Activated CD4-positive, alpha-beta T cell treated with anti-CD3 and anti-CD28 coated beads, Interleukin-2, Interleukin-4, amounts not matched to agents 100 ng/mL and 50 ng/mL, durations not matched to agents 16 hours and 8 hours (primary cell): ENCODE results near the gene SLC44A1.
A peak's percentile ranks its signal among the peaks of the same experiment; 100 is the strongest.

Experiments used
- DNase-seq: peaks from one replicate; pipeline ENCODE4 v3.0.0-alpha.2; 2020; ENCODE audit warnings: low spot score

Gene SLC44A1

DNA sequence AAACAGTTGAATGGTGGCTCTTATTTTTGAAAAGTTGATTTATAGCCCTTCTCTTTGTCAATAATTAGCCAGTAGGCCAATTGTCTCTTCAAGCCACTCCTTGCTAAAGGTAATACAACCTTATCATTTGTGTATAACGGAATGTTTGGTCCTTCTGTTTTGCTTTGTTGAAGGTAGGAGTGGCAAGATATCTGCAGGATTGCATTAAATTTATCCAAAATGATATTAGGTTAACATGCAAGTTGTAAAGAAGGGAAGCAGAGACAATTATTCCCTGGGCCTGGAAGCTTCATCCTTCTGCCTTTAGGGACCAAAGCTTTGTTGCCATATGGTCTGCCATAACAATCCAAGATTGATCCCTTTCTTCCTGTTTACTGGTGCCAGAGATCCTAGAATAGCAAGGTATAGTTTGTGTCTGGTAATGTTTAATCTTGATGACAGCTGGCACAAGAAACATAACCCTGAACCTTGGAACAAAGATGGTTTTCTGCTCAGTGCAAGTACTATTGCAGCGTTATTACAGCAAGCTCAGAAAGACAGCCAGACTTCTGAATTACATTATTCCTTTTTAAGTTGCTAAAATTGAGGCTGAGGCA lies 187.9 kb downstream of the SLC44A1 start:
- no peak for DNase-seq

DNA sequence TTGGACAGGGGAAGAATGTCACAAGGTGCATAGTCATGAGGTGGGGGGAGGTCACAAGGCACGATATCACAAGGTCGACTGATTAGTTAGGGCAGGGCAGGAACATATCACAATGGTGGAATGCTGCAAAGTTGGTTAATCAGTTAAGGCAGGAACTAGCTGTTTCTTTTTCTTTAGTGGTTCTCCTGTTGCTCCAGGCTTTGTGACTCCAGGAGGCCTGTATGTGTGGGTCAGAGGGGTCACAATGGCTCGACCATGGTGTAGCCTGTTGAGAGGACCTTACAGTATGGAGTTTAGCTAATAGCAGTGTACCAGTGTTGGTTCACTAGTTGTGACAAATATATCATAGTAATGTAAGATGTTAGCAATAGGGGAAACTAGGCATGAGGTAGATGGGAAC lies 191.0 kb downstream of the SLC44A1 start:
- no peak for DNase-seq

DNA sequence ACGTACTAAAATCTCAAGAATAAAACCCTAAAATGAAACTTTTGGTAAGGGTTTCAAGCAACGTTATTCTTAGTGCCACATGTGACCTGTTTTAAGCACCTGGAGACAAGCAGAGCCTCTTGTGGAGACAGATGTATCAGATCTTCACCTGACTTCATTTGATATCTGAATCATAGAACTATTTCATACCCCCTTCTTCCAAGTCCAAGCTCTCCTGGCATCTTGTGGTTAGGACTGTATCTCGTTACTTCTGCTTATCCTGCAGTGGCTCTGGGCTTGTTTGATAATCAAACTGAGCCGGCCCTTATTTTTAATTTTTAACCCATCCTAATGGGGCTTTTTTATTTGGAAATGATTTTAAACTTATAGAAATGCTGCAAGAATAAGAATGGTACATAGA lies 192.3 kb downstream of the SLC44A1 start:
- DNase-seq = no peak

DNA sequence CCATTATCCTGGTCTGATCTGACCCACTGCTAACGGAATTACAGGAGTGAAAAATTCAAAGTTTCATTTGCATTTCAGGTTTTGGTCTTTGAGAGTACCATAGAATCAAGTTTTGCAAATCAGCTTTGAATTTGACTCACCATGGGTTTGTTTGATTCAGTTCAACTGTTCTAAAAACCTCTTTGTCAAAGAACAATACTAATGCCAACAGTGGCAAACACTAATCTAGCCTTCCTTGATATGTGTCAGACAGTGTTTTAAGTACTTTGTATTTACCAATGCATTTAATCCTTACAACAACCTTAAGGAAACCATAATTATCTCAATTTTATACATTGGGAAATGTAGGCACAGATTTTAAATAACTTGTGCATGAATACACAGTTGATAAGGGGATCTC lies 193.3 kb downstream of the SLC44A1 start:
- peak; percentile 12 for DNase-seq

DNA sequence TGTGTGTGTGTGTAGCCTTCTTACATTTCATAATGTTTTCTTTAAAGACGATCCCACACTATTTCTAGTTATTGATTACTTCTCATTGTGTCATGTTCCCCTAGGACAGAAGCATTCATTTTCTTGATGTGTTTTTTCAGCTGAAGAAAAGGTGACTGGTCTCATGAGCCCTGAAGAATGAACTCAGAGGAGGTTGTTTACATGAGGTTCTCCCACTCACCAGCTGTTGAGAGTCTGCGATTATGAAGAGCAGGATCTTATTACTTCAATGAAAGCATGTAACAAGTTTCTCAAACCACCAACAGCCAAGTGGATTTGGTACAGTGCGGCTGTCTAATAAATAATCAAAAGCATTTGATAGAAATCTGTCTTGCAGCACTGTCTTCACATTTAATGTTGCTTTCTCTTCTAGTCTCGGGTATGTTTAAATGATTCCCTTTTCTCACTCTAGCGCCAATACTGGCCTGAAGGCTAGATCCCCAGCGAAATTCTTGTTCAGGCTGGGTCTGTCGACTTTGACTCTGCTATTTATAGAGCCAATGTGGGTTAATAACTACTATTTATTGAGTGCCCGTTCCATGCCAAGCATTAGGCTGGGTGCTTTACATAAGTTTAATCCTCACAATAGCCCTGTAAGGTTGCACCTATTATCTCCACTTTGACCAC lies 193.8 kb downstream of the SLC44A1 start:
- no peak for DNase-seq

DNA sequence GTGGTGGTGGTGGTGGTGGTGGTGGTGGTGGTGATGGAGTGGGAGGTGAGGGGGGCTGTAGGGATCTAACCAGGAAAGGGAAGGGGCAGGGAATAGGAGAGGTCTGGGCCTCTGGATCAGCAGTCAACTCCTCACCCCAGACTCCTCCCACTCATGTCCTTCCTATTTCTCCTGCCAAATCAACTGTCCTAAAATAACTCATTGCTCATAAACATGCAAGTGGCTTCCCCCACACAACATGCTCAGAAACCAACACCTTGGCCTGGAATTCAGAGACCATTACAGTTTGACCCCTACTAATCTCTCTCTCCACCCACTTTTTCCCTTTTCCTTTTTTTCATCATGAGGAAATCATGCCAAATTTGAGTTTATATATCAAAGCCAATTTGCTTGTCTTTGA lies 195.0 kb downstream of the SLC44A1 start:
- no peak for DNase-seq

DNA sequence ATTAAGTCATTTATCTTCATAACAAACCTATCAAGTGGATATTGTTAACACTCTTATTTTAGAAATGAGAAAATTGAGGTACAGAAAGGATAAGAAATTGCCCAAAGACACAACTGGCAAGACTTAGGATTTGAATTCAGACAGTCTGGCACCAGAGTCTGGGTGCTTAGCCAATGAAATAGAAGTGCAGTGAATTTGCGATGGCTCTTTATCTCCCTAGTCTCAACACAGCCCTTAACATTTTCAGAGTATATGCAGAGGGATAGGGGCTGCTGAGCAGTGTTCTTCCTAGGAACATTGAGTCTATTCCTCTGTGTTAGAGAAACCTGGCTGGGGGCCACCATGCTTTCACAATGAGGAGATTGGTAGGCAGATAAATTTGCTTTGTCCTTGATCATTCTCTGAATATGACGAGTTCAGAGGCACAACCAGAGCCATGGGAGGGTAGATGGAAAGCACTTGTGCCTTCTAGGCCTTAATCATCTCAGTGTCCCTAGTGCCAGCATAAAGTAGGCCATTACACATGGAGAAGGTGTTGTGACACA lies 197.2 kb downstream of the SLC44A1 start:
- DNase-seq = no peak

DNA sequence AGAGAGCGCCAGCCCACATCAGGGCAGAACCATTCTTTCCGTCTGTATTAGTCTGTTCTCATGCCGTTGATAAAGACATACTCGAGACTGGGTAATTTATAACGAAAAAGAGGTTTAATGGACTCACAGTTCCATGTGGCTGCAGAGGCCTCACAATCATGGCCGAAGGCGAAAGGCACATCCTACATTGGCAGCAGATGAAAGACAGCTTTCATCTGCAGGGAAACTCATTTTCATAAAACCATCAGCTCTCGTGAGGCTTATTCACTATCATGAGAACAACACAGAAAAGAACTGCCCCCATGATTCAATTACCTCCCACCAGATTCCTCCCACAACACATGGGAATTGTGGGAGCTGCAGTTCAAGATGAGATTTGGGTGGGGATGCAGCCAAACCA lies 198.7 kb downstream of the SLC44A1 start:
- no peak for DNase-seq

DNA sequence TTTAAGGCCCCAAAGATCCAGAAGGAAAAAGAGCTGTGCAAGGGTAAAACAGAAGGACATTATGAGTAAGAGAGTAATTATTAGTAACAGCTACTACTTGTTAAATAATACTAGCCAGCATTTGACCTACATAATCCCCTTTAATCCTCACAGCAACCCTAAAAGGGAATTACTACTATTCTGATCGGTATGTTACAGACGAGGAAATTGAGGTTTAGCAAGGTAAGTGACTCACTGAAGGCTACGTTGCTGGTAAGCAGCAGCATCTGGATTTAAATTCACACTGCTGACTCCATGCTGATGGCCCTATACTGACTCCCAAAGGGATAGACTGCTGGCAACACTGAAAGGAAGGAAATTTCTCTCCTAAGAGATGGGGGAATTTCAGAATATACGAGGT lies 199.7 kb downstream of the SLC44A1 start:
- DNase-seq = no peak

DNA sequence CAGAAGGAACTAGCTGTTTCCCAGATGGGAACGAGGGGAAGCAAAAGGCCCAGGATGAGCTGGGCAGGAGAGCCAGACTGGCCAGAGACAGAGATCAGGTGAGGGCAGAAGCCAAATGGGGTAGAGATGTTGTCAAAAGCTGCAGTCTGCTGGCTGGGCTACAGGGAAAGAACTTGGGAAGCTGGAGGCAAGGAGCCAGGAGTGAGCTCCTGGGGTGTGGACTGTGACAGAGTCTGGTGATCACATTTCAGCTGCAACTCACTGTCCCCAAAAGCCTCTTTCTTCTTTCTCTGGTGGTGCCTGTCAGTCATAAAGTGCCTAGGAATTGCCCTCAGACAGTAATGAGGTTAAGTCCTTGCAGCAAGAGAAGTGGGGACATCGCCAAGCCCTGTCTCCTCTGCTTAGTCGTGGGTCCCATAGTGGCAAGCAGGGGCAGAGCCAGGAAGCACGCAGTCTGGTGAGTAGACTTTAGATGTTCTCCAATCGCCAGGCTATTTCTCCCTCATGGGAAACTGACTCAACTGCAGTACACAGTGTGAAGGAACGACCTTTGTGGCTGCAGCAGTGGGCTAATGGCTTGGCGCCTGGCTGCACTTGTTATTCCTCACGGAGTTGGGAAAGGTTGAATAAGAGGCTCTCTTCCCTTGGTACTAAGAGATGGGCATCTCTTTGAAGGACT lies 200.9 kb downstream of the SLC44A1 start:
- DNase-seq = no peak

DNA sequence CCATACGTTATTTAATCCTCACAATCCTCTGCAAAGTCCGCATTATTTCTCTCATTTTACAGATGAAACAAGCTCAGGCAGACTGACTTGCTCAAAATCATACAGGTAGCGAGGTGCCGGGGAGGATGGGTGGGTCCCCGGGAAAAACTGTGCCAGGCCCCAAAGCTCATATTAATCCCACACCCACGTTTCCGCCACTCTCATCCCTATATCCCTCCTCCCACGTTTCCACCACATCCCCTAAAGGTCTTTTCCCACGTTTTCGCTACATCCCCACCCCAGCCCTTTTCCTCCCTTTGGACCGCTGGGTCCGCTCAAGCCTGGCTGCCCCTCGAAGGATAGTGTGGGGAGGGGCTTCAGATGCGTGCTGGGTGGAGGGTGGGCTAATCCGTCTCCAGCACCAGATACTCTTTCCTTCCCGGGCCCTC lies 202.9 kb downstream of the SLC44A1 start:
- DNase-seq = no peak

DNA sequence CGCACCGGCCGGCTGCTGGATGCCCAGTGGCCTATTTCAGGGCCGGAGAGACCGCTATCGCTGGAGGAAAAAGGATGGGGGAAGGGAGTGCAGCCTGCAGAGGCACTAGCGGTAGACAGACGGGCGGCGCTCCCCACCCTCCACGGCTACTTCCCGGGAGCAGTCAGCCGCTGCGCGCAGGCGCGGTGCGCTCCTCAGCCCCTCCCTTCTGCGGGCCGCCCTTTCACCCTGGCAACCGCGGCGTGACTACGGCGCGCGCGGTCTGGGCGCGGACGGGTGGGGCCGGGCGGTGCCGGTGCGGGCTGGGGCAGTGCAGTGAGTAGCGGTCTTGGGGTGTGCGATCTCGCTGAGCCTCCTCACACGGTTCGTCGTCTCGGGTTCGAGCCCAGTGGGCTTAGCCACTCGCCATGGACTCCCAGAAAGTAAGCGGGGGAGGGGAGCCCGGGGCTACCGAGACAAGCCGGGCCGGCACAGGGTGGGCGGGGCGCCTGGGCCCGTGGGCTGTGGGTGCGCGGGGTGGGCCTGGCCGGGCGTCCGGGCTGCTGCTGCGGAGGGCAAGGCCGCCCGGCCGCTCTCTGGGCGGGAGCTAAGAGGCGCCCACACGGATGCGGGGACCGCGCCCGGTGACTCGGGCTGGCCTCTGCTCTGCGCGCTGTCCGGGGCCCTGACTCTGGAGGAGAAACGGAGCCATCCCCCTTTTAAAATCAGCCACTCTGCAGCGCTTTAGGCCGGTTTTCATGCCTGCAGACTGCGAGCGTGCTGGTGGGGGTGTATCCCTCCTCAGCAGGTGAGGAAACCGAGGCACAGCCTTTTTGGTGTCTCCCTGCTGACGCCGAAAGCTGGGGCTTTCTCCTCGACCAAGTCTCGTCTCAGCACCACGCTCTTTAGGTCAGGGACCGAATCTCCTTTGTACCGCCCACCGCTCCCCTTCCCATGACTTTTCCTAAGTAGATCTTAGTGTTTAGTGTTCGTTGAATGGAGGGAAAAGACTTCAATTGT lies 203.7 kb downstream of the SLC44A1 start, which contains the start of gene FSD1L:
TSS of gene FSD1L (plus strand) at position 221 of the 999 bp plus-strand sequence. CDS start at position 408, 187 bp downstream.
- peak; percentile 89 for DNase-seq

DNA sequence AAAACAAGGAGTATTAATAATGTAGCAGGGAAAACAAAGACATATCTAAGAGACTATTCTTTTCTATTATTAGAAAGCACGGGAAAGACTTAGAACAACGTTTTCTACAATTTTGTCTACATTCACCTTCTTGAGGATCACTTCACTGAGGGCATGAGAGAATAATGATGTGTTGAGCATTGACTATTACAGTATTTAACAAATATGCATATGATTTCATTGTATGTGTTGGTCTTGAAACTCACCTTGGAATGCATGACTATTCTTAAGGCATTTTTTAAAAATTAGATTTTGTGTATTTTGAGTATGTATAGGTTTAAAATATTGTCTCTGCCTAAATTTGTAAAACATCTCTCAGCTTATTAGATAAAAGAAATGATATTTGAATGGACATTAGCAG lies 204.6 kb downstream of the SLC44A1 start:
- no peak for DNase-seq

DNA sequence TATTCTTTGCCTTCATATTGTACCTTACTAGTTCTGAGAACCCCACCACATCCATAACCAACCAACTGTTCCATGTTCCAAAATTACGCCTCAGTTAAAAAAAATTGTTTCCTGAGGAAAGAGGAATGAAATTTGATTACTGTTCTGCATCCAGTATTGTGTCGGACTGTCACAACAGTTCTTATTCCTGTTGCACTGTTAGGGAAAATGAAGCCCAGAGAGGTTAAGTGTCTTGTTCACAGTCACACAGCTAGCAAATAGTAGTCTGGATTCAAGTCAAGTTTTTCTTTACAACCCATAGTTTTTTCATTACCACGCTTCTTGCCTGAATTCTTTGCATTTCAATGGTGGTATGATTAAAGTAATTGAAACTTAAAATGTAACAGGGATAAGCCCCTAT lies 207.7 kb downstream of the SLC44A1 start:
- no peak for DNase-seq

DNA sequence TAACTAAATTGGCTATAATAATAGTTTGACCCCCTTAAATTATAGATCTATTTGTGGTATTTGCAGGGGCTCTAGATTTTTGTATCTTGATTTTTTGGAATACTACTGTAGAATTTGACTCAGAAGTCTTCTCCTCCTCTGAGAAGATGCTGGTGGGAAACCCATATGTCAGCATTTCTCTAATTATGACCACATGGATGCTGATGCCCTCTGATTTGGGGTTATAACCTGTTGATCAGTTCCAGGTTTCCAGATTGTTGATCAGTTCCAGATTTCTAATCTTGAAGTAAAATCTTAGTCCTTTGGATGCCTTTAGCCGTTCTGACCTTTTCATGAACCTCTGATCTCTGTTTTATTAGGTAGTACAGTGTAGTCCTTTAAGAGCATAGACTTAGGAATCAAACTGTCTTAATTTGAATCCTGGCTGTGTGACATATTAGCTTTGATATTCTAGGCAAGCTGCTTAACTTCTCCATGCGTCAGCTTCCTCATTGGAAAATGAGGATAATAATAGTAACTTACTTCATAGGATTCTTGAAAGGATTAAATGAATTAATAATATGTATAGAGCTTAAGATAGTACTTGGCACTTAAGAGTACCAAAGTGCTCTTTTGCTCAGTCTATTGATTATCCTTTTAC lies 211.5 kb downstream of the SLC44A1 start:
- no peak for DNase-seq

DNA sequence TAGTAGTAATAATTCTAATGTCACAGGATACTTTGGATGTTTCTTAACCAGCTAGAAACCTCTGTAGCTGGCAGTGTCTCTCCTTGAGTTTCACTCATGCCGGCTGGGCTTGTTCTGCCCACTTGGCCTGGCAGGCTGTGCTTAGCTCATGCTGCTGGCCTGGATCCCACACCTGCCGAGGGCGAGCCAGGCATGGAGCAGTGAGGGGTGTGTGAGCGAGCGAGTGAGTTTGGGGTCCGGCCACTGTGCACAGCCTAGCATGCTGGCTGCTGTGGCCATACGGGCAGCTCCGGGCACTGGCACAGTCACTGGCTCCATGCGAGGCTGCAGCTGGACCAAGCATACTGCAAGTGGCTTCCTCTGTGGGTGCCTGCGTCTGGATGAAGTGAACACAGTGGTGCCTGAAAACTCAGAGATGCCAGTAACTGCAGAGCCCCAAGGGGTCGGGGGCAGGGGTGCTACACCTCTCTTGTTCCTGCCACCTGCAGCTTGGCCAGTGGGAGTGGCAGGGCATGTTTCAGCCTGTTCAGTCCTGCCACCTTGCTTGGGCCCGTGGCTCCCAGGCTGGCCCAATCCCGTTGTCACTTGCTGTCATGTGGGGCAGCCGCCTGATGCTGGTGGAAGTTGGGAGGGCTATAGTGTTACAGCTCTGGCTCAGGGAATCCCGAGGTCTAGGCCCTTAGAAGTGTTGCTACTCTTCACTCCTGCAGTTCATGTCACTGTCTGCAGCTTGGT lies 213.3 kb downstream of the SLC44A1 start:
- DNase-seq = no peak

DNA sequence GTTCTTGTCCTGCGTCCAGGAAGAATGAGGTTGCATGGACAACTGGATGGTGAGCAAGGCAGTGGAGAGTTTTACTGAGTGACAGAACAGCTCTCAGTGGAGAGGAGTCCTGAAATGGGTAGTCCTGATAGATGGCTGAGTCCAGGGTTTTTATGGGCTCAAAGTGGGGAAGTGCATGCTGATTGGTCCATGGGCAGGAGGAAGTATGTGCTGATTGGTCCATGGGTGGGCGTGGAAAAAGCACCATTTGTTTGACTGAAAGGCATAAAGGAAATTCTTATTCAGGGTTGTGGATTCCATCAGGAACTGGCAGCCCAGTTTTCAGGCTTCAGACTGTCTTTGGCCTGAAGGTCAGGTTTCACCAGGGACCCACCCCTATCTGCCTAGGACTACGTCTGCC lies 214.0 kb downstream of the SLC44A1 start:
- no peak for DNase-seq

DNA sequence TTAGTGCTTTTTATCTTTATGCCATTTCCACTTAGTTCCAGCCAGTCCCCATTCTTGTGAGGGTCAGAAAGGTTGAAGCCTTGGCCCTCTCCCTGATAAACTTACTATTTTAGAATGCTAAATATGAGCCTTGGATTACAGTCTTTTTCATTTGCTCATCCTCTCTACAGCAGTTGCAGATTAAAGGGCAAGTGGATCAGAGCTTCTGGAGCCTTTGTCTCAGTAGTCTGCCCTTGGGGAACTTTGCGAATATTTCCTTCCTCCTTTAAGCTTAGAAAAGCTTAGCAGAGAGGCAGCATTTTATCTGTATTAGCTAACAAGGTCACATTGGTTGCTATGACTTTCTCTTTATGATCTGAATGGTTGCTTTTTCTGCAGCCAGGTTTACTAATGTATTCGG lies 214.9 kb downstream of the SLC44A1 start:
- DNase-seq = no peak

DNA sequence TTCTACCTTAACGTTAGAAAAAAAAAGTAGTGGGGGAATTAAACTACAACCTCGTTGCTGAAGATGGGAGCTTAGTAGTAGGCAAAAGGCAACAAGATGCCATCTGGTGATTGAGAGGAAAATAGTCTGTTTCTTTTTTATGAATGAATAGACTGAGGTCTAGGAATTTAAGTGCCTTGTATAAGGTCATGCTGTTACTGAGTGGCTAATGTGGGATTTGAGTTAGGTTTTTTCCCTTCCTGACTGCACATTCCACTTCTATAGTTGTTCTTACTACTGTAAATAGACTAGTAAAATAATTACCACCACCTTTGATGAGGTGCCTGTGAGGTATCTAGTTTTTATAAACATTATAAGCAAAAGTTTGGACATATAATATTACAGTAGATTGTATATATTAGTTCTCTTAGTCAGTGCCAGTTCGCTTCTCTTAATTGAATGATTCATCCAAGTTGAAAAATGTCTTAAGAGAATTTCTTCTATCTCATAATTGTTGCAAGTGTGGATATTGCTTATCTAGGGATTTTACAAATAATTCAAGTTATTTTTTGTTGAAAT lies 222.5 kb downstream of the SLC44A1 start:
- no peak for DNase-seq

DNA sequence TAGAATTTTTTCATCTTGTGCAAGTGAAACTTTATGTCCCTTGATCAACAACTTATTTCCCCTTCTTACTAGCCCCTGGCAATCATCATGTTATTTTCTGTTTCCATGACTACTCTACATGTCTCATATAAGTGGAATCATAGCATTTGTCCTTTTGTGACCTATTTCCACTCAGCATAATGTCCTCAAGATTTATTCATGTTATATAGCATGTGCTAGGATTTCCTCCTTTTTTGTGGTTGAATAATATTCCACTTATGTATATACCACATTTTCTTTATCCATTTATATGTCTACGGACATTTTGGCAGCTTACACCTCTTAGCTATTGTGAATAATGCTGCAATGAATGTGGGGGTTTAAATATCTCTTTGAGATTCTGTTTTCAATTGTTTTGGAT lies 224.4 kb downstream of the SLC44A1 start:
- DNase-seq = no peak
